Erythroblast (primary cell): Measurements from ENCODE around the gene SOX30.
"Not testable (repeated sequence)": the region's sequence is repeated elsewhere in the genome, so short reads cannot be mapped to it uniquely, and the experiment has no call there.

Experiments
- DNase-seq, 2 experiments: peaks; one replicate each; lab custom pipeline; 2025; lab: John Stamatoyannopoulos, UW
- GATA1 ChIP-seq: IDR thresholded peaks from 2 replicates; pipeline ENCODE4 v1.6.1; 2011; ENCODE audit warnings: low read depth, mild to moderate bottlenecking, control low read depth, low read length, moderate library complexity
- POLR2A ChIP-seq: IDR thresholded peaks from 2 replicates; pipeline ENCODE4 v1.6.1; 2011; ENCODE audit warnings: mild to moderate bottlenecking, low read length

SOX30 gene

GRCh38 chr5:157652377-157652692 is at the start of gene SOX30:
Gene SOX30 (minus strand): TSS chr5:157652438. CDS start chr5:157652078, 360 bp downstream.
- TF ChIP-seq POLR2A (no peak), GATA1 (no peak)
- DNase-seq = no peak

GRCh38 chr5:157698674-157699073 is 46.4 kb upstream of the SOX30 start:
- not testable (repeated sequence) for DNase-seq

GRCh38 chr5:157696154-157696553 is 43.9 kb upstream of the SOX30 start:
- DNase-seq = not testable (repeated sequence)

DNA sequence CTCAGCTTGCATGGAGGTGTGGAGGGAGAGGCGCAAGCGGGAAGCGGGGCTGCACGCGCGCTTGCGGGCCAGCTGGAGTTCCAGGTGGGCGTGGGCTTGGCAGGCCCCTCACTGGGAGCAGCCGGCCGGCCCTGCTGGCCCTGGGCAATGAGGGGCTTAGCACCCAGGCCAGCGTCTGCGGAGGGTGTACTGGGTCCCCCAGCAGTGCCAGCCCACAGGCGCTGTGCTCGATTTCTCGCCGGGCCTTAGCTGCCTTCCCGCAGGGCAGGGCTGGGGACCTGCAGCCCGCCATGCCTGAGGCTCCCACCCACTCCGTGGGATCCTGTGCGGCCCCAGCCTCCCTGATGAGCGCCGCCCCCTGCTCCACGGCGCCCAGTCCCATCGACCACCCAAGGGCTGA is 41.6 kb upstream of the SOX30 start:
- DNase-seq = not testable (repeated sequence)

GRCh38 chr5:157690690-157691433 is 38.6 kb upstream of the SOX30 start:
- TF ChIP-seq GATA1 (no peak), POLR2A (no peak)
- no peak for DNase-seq

GRCh38 chr5:157689942-157690689 is 37.9 kb upstream of the SOX30 start:
- DNase-seq = peak; percentile 57 to 63
- TF ChIP-seq GATA1 (no peak), POLR2A (no peak)

- no peak for DNase-seq
- TF ChIP-seq GATA1 (no peak), POLR2A (no peak)
These were observed 34.9 kb upstream of the SOX30 start for GRCh38 chr5:157687198-157687554.

GRCh38 chr5:157686276-157687197 is 34.3 kb upstream of the SOX30 start:
- not testable (repeated sequence) for DNase-seq

GRCh38 chr5:157682257-157682656 is 30.0 kb upstream of the SOX30 start:
- TF ChIP-seq POLR2A (no peak), GATA1 (no peak)
- no peak for DNase-seq

DNA sequence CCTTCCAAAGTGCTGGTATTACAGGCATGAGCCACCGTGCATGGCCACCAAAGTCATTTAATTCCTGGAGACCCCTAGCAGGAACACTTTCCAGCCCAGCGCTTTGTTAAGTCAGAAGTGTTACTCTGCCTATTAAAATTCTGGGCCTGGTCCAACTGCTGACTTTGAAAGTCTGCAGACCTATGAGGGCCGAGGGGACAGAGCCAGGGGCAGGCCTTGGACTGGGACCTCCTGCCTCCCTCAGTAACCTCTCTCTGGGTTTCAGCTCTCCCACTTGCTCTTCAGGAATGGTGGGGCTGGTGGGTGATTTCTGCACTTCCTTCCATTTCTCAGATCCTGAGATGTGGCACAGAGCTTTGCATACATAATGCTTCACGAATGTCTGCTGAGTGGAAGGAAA is 28.8 kb upstream of the SOX30 start:
- no peak for DNase-seq
- TF ChIP-seq GATA1 (no peak), POLR2A (no peak)

DNA sequence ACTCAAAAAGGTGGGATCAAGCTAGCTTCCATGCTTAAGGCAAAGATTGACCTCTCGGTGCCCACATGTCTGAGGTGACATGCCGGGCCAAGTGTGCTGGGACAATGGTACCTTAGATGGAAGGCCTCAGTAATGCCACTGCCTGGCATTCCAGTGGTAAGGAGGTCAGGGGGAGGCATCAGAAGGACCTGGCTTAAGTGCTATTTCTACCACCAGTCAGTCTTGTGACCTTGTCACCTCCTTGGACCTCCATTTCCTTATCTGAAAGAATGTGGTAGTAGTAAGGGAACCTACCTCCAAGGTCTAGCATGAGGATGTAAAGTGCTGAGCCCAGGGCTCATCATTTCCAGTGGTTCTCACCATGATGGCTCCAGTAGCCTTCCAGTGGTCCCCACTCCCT is 28.0 kb upstream of the SOX30 start:
- no peak for TF ChIP-seq GATA1
- no peak for TF ChIP-seq POLR2A
- DNase-seq = no peak

DNA sequence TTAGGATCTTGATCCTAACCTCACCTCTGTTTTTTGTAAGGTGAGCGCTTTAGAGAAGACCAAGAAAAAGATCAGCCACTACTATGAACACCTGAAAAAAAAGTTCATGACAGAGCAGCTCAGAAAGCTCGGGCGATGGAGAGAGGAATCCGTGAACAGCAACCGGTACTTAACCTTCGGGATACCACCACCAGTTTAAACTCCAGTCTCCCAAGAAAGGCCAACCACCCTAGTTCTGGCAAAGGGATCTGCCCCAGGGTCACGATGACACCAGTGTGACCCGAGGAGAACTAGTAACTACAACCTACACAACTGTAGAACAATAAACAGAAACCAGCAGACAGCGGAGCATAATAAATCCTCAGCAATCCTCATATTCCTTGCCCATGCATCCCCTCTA is 27.6 kb upstream of the SOX30 start:
- no peak for TF ChIP-seq POLR2A
- TF ChIP-seq GATA1 = no peak

DNA sequence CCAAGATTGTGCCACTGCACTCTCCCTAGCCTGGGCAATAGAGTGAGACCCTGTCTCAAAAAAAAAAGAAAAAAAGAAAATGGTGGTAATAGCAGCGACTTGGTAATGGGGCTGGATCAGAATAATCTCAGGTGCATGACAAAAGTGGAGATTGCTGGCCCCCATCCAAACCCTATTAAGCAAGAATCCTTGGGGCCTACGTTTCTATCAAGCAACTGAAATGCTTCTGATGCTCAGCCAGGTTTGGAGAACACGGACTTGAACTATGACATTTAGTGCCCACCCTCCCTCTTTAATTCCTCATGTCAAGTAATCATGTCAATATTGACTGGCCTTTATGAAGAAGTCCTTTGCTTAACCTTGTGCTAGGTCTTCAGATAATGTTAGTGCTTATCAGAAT is 25.7 kb upstream of the SOX30 start:
- TF ChIP-seq GATA1 (no peak), POLR2A (no peak)
- no peak for DNase-seq

More for the DNA sequence above, 27.6 kb upstream of the SOX30 start:
- DNase-seq = no peak

DNA sequence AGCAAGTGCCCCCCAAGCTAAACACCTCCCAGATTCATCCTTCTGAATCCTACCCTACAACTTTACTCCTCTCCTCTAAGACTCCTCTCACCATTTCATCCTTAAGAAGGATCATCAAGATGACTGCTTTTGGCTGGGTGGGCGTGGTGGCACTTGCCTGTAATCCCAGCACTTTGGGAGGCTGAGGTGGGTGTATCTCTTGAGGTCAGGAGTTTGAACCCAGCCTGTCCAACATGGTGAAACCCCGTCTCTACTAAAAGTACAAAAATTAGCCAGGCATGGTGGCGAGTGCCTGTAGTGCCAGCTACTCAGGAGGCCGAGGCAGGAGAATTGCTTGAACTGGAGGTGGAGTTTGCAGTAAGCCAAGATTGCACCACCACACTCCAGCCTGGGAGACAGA is 22.1 kb upstream of the SOX30 start:
- DNase-seq = not testable (repeated sequence)

- no peak for DNase-seq
- TF ChIP-seq POLR2A = no peak
- TF ChIP-seq GATA1 = no peak
These were observed 20.7 kb upstream of the SOX30 start for GRCh38 chr5:157672976-157673375.
